Renal cortex interstitium (tissue), 11 donors: ENCODE results near the gene ZMIZ1. TPM values are rescaled to one million over a fixed set of nuclear protein-coding genes. Genes with fewer than 3 reads are reported as not detected.
A peak's percentile ranks its signal among the peaks of the same experiment; 100 is the strongest.

Source experiments
- DNase-seq, 11 donors: peaks; one replicate each; pipeline ENCODE4 v3.0.0-alpha.2; 2013; ENCODE audit warnings: low read depth in 9 of 11, low spot score in 4 of 11; ENCODE audit errors: extremely low read depth in 1 of 11
- polyA plus RNA-seq, 3 donors: library from polyadenylated mRNA; unstranded; fragments of 120-200 nt; gene quantifications; one replicate each; pipeline ENCODE4 v1.2.1, GENCODE V29; 2013; ENCODE audit not compliant: insufficient read length in 3 of 3

ZMIZ1 gene
- polyA plus RNA-seq, 3 donors: 69.2 to 85.6 (median 74.3) TPM

DNA sequence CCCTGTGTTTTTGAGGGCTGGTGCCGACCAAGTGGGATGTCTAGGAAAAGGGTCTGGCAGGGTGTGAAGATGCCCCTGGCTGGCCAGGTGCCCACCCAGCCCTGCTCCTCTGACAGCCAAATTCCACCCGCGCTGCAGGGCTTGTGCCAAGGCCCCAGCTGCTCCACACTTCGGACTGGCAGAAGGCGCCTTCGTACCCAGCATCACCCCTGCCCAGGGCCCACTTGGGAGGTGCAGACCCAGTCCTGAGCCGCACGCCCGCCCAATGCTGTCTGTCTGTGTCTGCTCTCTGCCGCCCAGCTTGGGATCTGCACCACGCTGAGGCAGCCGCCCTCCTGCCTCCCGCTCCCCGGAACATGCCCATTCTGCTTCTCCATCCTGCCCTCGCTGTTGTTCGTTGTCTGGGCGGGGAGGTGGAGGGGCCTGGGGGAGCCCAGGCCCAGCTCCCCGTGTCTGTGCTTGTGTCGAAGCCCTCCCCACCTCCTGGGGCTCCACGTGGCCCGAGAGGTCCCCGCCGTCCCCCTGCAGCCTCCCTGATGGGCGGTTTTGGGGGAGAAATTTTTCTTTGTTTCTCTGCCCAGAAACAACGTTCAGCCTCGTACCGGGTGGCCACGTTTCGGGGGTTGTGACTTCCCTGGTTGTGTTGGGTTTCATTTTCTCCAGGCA, 241.6 kb downstream of the ZMIZ1 start:
- no peak for DNase-seq

DNA sequence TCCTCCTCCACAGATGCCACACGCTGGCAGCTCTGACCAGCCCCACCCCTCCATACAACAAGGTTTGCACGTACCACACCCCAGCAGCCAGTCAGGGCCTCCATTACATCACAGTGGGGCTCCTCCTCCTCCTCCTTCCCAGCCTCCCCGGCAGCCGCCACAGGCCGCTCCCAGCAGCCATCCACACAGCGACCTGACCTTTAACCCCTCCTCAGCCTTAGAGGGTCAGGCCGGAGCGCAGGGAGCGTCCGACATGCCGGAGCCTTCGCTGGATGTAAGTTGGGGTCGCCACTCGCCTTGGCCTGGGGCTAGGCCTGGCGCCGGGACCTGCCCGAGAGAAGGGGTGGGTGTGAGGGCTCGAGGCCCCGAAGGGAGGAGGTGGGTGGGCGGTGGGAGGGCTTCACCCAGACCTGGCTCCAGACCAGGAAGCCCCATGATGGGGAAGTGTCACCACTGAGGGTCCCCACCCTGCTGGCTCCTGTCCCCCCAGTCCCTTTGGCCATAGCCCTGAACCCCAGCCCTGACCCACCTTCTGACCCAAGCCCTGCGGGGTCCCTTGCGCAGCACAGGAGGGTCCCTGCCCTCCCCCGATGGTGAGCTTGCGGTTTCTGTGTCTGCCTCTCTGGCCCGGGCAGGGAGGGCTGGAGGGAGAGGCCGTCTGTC, 242.3 kb downstream of the ZMIZ1 start:
- DNase-seq: no peak

DNA sequence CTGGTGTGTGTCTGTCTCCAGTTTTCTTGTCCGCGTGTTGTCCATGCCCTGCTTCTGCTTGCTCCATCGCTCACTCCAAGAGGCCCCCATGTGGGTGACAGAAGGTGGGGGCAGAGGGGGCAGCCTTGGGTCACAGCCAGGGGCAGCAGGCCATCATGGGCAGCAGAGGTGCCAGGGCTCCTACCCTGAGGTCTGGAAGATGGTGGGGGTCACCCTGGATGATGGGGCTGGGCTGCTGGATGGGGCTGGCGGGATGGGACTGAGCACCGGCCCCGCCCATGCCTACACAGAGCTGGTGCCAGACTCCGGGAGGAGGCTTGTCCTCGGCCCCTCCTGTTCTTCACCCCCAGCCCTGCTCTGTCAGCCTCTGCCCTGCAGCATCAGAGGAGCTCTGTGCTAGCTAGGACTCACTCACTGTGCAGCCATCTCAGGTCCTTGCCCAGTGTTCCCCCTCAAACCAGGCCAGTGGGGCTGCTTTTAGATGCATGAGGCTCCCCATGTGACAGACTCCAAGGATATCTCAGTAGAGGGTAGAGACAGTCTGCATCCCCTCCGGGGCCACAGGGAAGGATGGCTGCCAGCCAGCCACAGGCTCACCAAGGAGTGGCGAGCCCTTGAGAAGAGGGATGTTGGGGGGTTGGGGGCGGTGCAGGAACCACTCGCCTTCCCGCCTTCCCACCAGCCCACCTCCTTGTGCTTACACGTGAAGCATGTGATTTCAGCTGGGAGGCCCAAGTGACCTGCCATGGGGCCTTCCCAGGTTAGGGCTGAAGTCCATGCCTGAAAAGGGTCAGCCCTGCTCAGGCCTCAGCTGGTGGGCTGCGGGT, 243.0 kb downstream of the ZMIZ1 start:
- DNase-seq: no peak

- DNase-seq: no peak
These were observed 243.9 kb downstream of the ZMIZ1 start for GRCh38 chr10:79312601-79313187.

DNA sequence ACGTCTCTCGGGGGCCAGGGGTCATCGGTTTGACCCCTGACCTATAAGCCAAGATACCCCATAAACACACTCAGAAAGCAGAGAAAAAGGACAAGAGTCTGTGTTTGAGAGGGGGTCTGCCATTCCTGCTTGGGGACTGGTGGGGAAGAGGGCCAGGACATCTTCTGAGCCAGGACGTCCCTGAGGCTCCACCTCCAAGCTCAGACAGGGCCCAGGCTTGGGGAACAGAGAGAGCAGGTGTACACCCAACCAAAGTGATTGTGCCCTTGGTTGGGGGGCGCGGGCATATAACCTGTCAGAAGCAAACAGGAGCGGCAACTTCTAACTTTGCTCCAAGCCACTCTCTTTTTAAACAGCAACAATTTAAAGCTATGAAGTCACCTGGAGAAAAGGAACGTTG, 244.6 kb downstream of the ZMIZ1 start:
- no peak for DNase-seq

GRCh38 chr10:79313911-79314439, 245.2 kb downstream of the ZMIZ1 start:
- DNase-seq: no peak

- DNase-seq: no peak
These were observed 246.2 kb downstream of the ZMIZ1 start for GRCh38 chr10:79314761-79315601.

- DNase-seq: no peak
These were observed 246.8 kb downstream of the ZMIZ1 start for GRCh38 chr10:79315602-79315920.

- no peak for DNase-seq
These were observed 248.1 kb downstream of the ZMIZ1 start for GRCh38 chr10:79316671-79317431.

DNA sequence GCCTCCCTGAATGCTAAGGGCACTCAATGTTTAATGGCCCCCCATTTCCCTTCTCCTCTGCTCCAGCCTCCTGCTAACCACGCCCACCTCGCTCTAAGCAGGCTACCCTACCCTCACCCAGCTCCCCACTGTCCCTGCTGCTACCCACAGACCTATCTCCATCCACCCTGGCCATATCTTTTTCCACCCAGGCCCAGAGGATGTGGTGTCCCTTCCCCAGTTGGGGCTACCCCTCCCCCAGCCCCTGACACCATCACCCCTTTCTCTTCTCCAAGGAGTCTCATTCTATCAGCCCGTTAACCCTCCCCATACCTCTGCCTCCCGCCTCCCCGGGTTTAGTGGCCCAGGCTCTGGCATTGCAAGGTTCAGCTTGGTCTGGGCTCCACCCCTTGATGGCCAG, 249.6 kb downstream of the ZMIZ1 start:
- no peak for DNase-seq

GRCh38 chr10:79319115-79319771, 250.5 kb downstream of the ZMIZ1 start:
- no peak for DNase-seq

GRCh38 chr10:79320316-79320715, 251.6 kb downstream of the ZMIZ1 start:
- no peak for DNase-seq

- no peak for DNase-seq
These were observed 252.2 kb downstream of the ZMIZ1 start for GRCh38 chr10:79320820-79321493.

GRCh38 chr10:79321494-79321882, 252.7 kb downstream of the ZMIZ1 start:
- no peak for DNase-seq

DNA sequence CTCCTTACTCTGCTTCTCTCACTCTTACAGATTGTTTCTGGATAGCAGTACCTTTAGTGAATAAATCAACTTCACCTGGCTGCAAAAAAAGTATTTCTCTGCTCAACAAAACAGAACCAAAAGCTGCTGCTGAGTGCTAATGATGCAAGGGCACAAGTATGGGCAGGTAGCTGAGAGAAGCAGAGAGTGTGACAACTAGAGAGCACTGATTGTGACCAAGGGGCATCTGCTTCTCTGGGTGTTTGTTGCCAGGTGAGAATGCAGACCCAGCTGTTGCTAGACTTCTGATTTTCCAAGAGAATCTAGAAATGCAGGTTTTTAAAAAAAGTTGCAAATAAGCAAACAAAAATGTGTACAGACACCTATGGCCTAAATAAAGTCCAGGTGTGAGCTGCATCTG, 253.2 kb downstream of the ZMIZ1 start:
- DNase-seq: no peak

- peak in 2 of 11 donors; percentile 23 to 34 for DNase-seq
These were observed 254.1 kb downstream of the ZMIZ1 start for GRCh38 chr10:79322616-79323543.
